Vagina (tissue), 2 donors: ENCODE data around the gene NDUFA5. TPM values are rescaled to one million over a fixed set of nuclear protein-coding genes. Genes with fewer than 3 reads are reported as not detected.
A peak's percentile ranks its signal among the peaks of the same experiment; 100 is the strongest.
"Not testable (repeated sequence)": the region's sequence is repeated elsewhere in the genome, so short reads cannot be mapped to it uniquely, and the experiment has no call there.

ENCODE experiments used
- DNase-seq, 2 donors: peaks; one replicate each; pipeline ENCODE4 v3.0.0-alpha.2; 2017; ENCODE audit errors: extremely low spot score in 2 of 2
- H3K27ac ChIP-seq: fragments of 200-600 bp; sonication (generic); one replicate; pipeline ENCODE4 v1.5.1; 2019
- H3K27me3 ChIP-seq: fragments of 200-600 bp; sonication (generic); one replicate; pipeline ENCODE4 v1.5.1; 2019
- H3K36me3 ChIP-seq, 2 donors: fragments of 200-600 bp; sonication (generic); one replicate each; pipeline ENCODE4 v1.5.1; 2017 to 2019
- H3K4me1 ChIP-seq: fragments of 200-600 bp; sonication (generic); one replicate; pipeline ENCODE4 v1.5.1; 2019
- H3K4me3 ChIP-seq, 2 donors: fragments of 200-600 bp; sonication (generic); 1 replicate in 1 of 2; 2 replicates in 1 of 2; pipeline ENCODE4 v1.5.1; 2016 to 2019
- H3K9me3 ChIP-seq: fragments of 200-600 bp; sonication (generic); one replicate; pipeline ENCODE4 v1.5.1; 2019
- CTCF ChIP-seq, 3 experiments: fragments of 450-650 bp in 2 of 3; fragments of 200-600 bp in 1 of 3; sonication (generic) in 1 of 3; IDR thresholded peaks; one replicate each; pipeline ENCODE4 v1.5.1; 2017 to 2019; ENCODE audit warnings: antibody characterized with exemption in 3 of 3, mild to moderate bottlenecking in 2 of 3, moderate library complexity in 2 of 3
- POLR2A ChIP-seq, 2 donors: fragments of 450-650 bp; IDR thresholded peaks; one replicate each; pipeline ENCODE4 v1.6.1; 2017; ENCODE audit warnings: antibody characterized with exemption in 2 of 2, mild to moderate bottlenecking in 2 of 2, moderate library complexity in 2 of 2
- POLR2AphosphoS5 ChIP-seq, 2 donors: sonication (generic); formaldehyde crosslinking; IDR thresholded peaks; one replicate each; pipeline ENCODE4 v1.9.0; 2017; ENCODE audit warnings: antibody characterized with exemption in 2 of 2, mild to moderate bottlenecking in 2 of 2, low read depth in 1 of 2; ENCODE audit not compliant: insufficient read depth in 1 of 2
- intact Hi-C: fragments of 100-400 bp; cut with DNase I; formaldehyde crosslinking; loops from one replicate; pipeline ENCODE4 v1.15.1; 2023
- total RNA-seq: library from RNA; depleted of rRNA; stranded (reverse); fragments of >200 nt; gene quantifications from one replicate; pipeline ENCODE4 v1.2.3, GENCODE V29; 2016

The NDUFA5 gene
- total RNA-seq, 1 donor from 2014 or later: 25.8 TPM

DNA sequence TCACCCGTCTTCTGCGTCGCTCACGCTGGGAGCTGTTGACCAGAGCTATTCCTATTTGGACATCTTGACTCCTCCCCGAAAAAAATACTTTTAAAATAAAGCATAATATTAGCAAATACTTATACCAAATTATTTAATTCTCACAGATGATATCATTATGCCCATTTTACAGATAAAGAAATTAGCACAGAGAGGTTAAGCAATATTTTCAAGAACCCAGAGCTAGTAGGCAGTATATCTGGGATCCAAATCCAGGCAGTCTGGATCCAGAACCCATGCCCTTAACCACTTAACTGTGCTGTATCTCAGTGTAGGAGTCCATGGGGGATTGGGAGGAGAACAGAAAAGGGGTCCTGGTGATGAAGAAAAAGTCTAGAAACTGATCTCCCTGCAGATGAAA is 29.4 kb downstream of the NDUFA5 start:
- intact Hi-C loops: no loop called here
- H3K4me3 ChIP-seq: peak overlapping the region in 1 of 2 donors; percentile 21
- H3K9me3 ChIP-seq: no peaks in the 10 kb centered on the region
- H3K27ac ChIP-seq: no peak overlapping the region
- TF ChIP-seq CTCF (IDR thresholded peaks at IDR 0.05): no peak
- no peak for TF ChIP-seq POLR2AphosphoS5 (IDR thresholded peaks at IDR 0.05; ENCODE audit: insufficient read depth in 1 of 2, low read depth in 1 of 2)
- no peak for TF ChIP-seq POLR2A (IDR thresholded peaks at IDR 0.05)
- H3K27me3 ChIP-seq: no peaks in the 10 kb centered on the region
- no peak for DNase-seq
- H3K36me3 ChIP-seq: no peaks in the 10 kb centered on the region
- no peaks in the 10 kb centered on the region for H3K4me1 ChIP-seq

DNA sequence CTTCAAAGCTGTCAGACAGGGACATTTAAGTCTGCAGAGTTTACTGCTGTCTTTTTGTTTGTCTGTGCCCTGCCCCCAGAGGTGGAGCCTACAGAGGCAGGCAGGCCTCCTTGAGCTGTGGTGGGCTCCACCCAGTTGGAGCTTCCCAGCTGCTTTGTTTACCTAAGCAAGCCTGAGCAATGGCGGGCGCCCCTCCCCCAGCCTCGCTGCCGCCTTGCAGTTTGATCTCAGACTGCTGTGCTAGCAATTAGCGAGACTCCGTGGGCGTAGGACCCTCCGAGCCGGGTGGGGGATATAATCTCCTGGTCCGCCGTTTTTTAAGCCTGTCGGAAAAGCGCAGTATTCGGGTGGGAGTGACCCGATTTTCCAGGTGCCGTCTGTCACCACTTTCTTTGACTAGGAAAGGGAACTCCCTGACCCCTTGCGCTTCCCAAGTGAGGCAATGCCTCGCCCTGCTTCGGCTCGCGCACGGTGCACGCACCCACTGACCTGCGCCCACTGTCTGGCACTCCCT is 29.8 kb downstream of the NDUFA5 start:
- H3K4me3 ChIP-seq: peak overlapping the region in 1 of 2 donors; percentile 21
- H3K4me1 ChIP-seq, intact Hi-C loops, H3K9me3 ChIP-seq, DNase-seq, H3K27ac ChIP-seq, H3K27me3 ChIP-seq, H3K36me3 ChIP-seq: not testable (repeated sequence)

- intact Hi-C loops, H3K4me1 ChIP-seq: not testable (repeated sequence)
Measured at GRCh38 chr7:123526533-123526932, 31.1 kb downstream of the NDUFA5 start.

GRCh38 chr7:123522066-123522465 is 35.6 kb downstream of the NDUFA5 start:
- no peak overlapping the region for H3K4me3 ChIP-seq
- intact Hi-C loops: no loop called here
- no peak for TF ChIP-seq POLR2AphosphoS5 (IDR thresholded peaks at IDR 0.05; ENCODE audit: insufficient read depth in 1 of 2, low read depth in 1 of 2)
- TF ChIP-seq CTCF (IDR thresholded peaks at IDR 0.05): no peak
- no peak for TF ChIP-seq POLR2A (IDR thresholded peaks at IDR 0.05)

More at GRCh38 chr7:123526533-123526932, 31.1 kb downstream of the NDUFA5 start:
- H3K36me3 ChIP-seq, H3K9me3 ChIP-seq, H3K27me3 ChIP-seq, H3K27ac ChIP-seq, DNase-seq, H3K4me3 ChIP-seq: not testable (repeated sequence)

GRCh38 chr7:123505221-123505620 is 52.4 kb downstream of the NDUFA5 start:
- no peaks in the 10 kb centered on the region for H3K9me3 ChIP-seq
- H3K4me3 ChIP-seq: no peak overlapping the region
- H3K36me3 ChIP-seq: no peaks in the 10 kb centered on the region
- DNase-seq: no peak
- no peak overlapping the region for H3K27ac ChIP-seq
- no peaks in the 10 kb centered on the region for H3K4me1 ChIP-seq
- intact Hi-C loops: no loop called here
- TF ChIP-seq CTCF (IDR thresholded peaks at IDR 0.05): no peak
- no peak for TF ChIP-seq POLR2AphosphoS5 (IDR thresholded peaks at IDR 0.05; ENCODE audit: insufficient read depth in 1 of 2, low read depth in 1 of 2)
- no peak for TF ChIP-seq POLR2A (IDR thresholded peaks at IDR 0.05)
- H3K27me3 ChIP-seq: no peaks in the 10 kb centered on the region

More at GRCh38 chr7:123522066-123522465, 35.6 kb downstream of the NDUFA5 start:
- Histone ChIP-seq H3K9me3 (no peaks in the 10 kb centered on the region), H3K4me1 (no peaks in the 10 kb centered on the region), H3K36me3 (no peaks in the 10 kb centered on the region), H3K27ac (no peak overlapping the region), H3K27me3 (no peaks in the 10 kb centered on the region)
- DNase-seq: no peak

DNA sequence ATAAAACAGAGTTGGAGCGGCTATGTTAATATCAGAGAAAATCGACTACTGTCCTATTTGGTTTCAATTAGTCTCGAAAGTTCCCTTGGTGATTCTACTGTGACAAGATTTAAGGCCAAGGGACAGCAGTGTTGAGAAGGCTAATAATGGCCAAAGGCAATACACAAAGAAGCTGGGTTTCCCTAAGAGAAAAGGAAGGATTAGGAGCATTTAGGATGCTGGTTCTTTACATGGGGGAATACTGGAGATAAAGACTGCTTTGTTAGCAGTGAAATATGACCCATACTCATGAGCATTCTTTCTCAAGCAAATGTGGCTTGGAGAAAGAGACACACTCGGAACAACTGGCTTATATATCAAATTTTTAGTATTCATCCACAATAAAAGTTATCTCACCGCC is 55.4 kb downstream of the NDUFA5 start:
- TF ChIP-seq POLR2A (IDR thresholded peaks at IDR 0.05): no peak
- no peaks in the 10 kb centered on the region for H3K27me3 ChIP-seq
- no peak overlapping the region for H3K4me3 ChIP-seq
- H3K27ac ChIP-seq: no peak overlapping the region
- no peak for DNase-seq
- H3K36me3 ChIP-seq: no peaks in the 10 kb centered on the region
- no peaks in the 10 kb centered on the region for H3K4me1 ChIP-seq
- no peaks in the 10 kb centered on the region for H3K9me3 ChIP-seq
- intact Hi-C loops: no loop called here
